Measurements from ENCODE around the gene LIFR.

LIFR gene

DNA sequence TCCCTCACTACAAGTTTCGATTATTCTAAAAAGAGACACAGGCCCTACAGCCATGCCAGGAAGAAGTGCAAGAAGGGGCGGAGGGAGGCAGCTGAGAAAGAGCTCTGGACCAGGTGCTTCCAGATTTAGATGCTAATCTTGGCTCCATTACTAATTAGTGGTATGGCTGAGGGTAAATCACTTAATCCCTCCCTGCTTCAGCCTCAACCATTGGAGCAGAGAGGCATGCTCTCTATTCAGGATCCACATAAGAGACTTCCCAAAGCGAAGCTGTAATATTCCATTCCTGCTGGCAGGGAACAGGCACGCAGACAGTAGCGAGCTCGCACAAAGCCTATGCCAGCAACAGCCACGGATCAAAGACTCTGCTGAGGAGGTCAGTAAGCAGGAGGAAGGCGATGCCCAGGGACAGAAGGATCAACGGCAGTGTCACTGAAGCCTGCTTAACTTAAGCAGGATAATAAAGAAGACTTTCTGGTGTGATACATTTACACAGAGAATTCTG is 24.2 kb downstream of the LIFR start:
- no peak for DNase-seq (ENCODE audit: extremely low spot score)
- CTCF ChIA-PET, result no interaction called here
- TF ChIP-seq, protein P1, sequence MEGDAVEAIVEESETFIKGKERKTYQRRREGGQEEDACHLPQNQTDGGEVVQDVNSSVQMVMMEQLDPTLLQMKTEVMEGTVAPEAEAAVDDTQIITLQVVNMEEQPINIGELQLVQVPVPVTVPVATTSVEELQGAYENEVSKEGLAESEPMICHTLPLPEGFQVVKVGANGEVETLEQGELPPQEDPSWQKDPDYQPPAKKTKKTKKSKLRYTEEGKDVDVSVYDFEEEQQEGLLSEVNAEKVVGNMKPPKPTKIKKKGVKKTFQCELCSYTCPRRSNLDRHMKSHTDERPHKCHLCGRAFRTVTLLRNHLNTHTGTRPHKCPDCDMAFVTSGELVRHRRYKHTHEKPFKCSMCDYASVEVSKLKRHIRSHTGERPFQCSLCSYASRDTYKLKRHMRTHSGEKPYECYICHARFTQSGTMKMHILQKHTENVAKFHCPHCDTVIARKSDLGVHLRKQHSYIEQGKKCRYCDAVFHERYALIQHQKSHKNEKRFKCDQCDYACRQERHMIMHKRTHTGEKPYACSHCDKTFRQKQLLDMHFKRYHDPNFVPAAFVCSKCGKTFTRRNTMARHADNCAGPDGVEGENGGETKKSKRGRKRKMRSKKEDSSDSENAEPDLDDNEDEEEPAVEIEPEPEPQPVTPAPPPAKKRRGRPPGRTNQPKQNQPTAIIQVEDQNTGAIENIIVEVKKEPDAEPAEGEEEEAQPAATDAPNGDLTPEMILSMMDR (IDR thresholded peaks at IDR 0.05; ENCODE audit: control extremely low read depth, extremely low read depth, low read depth, missing control alignments), result no peak
- POLR2A ChIA-PET, result no interaction called here

- ChIA-PET POLR2A (no interaction called here), CTCF (no interaction called here)
- no peak for DNase-seq (ENCODE audit: extremely low spot score)
- TF ChIP-seq, protein P1 (IDR thresholded peaks at IDR 0.05; ENCODE audit: control extremely low read depth, extremely low read depth, low read depth, missing control alignments), result no peak
Measured at GRCh38 chr5:38531518-38531917, 24.9 kb downstream of the LIFR start.

GRCh38 chr5:38529955-38530646 is 26.3 kb downstream of the LIFR start:
- POLR2A ChIA-PET, result no interaction called here
- no peak for DNase-seq (ENCODE audit: extremely low spot score)
- TF ChIP-seq, protein P1 (IDR thresholded peaks at IDR 0.05; ENCODE audit: control extremely low read depth, extremely low read depth, low read depth, missing control alignments), result no peak
- CTCF ChIA-PET, result no interaction called here

GRCh38 chr5:38528162-38528703 is 28.2 kb downstream of the LIFR start:
- POLR2A ChIA-PET, result no interaction called here
- TF ChIP-seq, protein P1 (IDR thresholded peaks at IDR 0.05; ENCODE audit: control extremely low read depth, extremely low read depth, low read depth, missing control alignments), result no peak
- no peak for DNase-seq (ENCODE audit: extremely low spot score)
- CTCF ChIA-PET, result no interaction called here

DNA sequence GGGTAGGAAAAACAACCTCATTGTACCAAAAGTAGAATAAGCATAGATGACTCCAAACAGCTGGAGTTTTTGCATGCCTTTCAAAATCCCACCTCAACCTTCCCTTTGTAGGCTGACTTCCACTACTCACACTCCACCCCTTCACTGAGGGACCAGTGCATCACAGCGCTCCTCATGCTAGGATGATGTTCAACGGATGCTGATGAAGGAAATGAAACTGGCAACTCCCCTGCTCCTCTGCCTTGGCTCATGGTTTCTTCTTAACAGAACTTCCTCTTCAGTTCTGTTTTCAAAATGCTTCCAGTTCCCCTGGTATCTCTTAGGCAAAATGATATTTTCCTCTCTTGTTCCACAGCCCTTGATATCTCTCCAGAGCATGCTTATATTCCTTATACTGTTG is 29.0 kb downstream of the LIFR start:
- CTCF ChIA-PET, result interaction anchor here (0.8 kb wide), 1 partner anchor 9 kb away, joined by 3 read pairs; no protein-coding TSS in a partner anchor
- DNase-seq (ENCODE audit: extremely low spot score), result no peak
- POLR2A ChIA-PET, result no interaction called here
- TF ChIP-seq, protein P1 (IDR thresholded peaks at IDR 0.05; ENCODE audit: control extremely low read depth, extremely low read depth, low read depth, missing control alignments), result no peak

GRCh38 chr5:38524022-38524421 is 32.4 kb downstream of the LIFR start:
- ChIA-PET CTCF (interaction anchor here (2.5 kb wide), 1 partner anchor 82 kb away, joined by 5 read pairs; no protein-coding TSS in a partner anchor), POLR2A (no interaction called here)
- TF ChIP-seq, protein P1 (IDR thresholded peaks at IDR 0.05; ENCODE audit: control extremely low read depth, extremely low read depth, low read depth, missing control alignments), result no peak
- DNase-seq (ENCODE audit: extremely low spot score), result no peak

Measured in GM10248 (cell line).